22Rv1 (cell line): Measurements from ENCODE around the gene KRT73.

ENCODE experiments used
- CTCF ChIP-seq: fragments of 450-650 bp; IDR thresholded peaks from 2 replicates; pipeline ENCODE4 v1.5.1; 2017; ENCODE audit warnings: mild to moderate bottlenecking
- ZFX ChIP-seq: fragments of 450-650 bp; IDR thresholded peaks from 2 replicates; pipeline ENCODE4 v1.6.1; 2017; ENCODE audit warnings: antibody characterized with exemption, borderline replicate concordance

GRCh38 chr12:52627395-52628110 lies 9.2 kb upstream of the KRT73 start:
- TF ChIP-seq CTCF (no peak), ZFX (no peak)
